GM21825 (cell line): ENCODE data around the gene HOXA3.

Experiments used
- ATAC-seq: cut with Tn5 transposase; IDR thresholded peaks from one replicate; pipeline ENCODE4 v1.9.1; 2021; ENCODE audit warnings: mild to moderate bottlenecking, moderate library complexity; ENCODE audit not compliant: unreplicated experiment

Gene HOXA3

GRCh38 chr7:27116962-27117886, 35.2 kb downstream of the HOXA3 start:
- ATAC-seq = no peak

DNA sequence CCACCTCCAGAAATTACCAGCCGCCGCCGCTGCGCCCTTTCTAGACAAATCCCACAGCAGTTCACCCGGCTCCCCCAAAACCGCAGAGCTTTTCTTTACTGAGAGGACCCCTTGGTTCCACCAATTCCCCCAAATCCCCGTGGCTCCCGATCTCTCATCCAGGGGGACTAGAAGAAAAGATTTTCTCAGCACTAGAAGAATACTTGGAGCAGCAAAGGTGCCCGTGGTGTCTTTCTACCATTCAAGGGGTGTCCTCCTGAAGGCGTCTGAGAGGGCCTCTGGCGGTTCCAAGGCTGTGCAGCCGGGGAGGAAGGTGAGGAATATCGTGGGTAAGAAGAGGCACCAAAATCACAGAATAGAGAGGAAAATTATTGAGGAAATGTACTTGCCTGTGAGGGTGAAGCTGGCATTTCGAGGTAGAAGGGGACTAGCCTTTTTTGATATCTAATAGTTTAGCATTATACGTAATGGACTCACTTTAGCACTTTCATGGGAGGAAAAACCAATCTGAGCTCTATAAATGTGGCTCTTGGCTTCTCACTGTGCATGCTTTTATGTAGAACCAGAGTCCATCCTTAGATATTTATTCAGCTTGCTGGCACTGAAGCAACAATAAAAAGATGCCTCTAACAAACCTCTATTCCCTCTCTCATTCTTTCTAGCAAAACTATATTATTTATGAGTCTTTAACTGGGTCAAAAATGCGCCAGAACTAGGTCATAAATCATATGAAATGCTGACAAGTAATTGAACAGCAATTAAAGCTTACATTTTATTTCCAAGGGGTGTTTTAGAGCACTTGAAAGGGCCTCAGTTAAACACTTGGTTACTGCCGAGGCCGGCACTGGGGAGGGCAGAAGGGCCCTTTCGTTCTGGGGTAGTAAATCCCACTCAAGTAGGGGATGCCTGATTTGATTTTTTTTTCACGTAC, 36.1 kb downstream of the HOXA3 start:
- no peak for ATAC-seq

- ATAC-seq = no peak
These were observed 37.0 kb downstream of the HOXA3 start for GRCh38 chr7:27115221-27116026.

GRCh38 chr7:27114881-27115220, 37.5 kb downstream of the HOXA3 start:
- ATAC-seq = no peak

- no peak for ATAC-seq
These were observed 38.2 kb downstream of the HOXA3 start for GRCh38 chr7:27113991-27114769.

DNA sequence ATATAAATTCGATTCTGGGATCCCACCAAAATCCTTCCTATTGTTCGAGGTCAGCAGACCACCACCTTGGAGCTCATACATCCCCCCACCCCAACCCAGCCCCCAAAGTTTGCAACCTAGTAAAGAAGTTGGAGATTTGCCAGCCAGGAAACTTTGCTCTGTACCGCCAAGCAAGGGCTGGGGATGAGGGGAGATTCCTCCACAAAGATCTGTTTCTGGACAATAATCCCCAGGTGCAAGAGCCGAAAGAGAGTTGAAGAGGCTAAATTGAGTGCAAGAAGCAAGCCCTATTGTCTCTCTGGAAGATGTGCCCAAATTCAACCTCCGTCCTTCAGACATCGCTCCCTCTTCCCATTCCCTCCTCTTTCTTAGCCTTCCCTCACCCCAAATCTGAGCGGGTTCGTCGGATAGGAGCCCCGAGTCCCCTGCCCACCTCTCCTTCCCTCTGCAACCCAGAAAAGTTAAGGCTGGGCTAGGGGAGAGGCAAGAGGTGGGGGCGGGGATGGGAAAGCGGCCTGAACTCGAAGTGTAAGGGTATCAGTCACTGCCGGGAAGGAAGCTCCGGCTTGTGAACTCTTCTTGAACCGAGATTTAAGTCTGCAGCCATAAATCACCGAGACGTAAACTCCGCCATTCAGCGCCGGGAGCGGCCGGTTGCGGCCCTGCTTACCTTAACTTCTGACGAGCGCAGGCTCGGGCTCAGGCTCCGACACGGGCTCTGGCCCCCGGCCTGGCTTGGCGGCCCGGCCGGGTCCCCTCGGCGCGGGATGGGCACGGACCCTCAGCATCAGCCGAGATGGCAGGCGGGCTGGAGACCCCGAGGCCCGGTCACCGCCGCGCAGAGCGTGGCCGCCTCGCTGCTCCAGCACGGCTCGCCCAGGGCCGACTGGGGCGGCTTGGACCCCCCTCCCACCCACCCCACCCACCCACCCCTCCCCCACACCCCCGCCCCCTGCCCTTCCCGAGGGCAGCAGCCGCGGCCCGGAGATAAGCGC, 39.1 kb downstream of the HOXA3 start:
- ATAC-seq = no peak

- no peak for ATAC-seq
These were observed 40.0 kb downstream of the HOXA3 start for GRCh38 chr7:27112361-27112760.

DNA sequence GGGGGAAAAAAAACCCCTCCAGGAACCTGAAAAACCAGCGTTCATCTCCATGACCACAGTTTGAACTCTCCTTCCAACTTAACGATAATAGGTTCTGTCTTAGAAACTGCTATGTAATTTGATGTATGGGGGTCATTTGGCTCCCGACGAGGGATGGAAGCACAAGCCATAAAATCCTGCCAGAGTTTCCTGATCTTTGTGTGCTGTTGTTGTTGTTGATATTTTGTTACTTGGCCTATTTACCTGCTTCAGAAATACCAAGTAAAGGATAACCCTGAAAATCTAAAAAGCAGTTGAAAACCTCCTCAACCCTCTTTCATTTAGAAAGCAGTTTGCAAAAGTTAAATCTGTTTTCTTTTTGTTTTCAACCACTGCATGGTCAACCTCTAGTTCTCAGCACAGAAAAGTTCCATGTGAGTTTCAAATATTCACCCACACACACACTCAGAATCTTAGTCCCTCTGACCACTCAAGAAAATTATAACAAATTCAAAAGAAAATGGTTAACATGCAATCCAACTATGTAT, 40.6 kb downstream of the HOXA3 start:
- ATAC-seq = no peak

GRCh38 chr7:27111042-27111750, 41.2 kb downstream of the HOXA3 start:
- no peak for ATAC-seq

- ATAC-seq = no peak
These were observed 42.0 kb downstream of the HOXA3 start for GRCh38 chr7:27110186-27111031.

- no peak for ATAC-seq
These were observed 42.8 kb downstream of the HOXA3 start for GRCh38 chr7:27109466-27110185.

- ATAC-seq = no peak
These were observed 43.8 kb downstream of the HOXA3 start for GRCh38 chr7:27108390-27109127.

GRCh38 chr7:27107391-27108381, 44.7 kb downstream of the HOXA3 start:
- ATAC-seq = no peak

GRCh38 chr7:27106901-27107240, 45.5 kb downstream of the HOXA3 start:
- no peak for ATAC-seq
